Stimulated activated CD8-positive, alpha-beta memory T cell treated with anti-CD3 and anti-CD28 coated beads, Interleukin-4, amount 100 ng/mL, for 48 hours (primary cell): ENCODE measurements around the gene IPO4.

Experiments used
- DNase-seq: peaks from one replicate; pipeline ENCODE4 v3.0.0-alpha.2; 2020

The IPO4 gene

GRCh38 chr14:24192933-24193332 is 4.3 kb upstream of the IPO4 start:
- no peak for DNase-seq

- no peak for DNase-seq
Measured at GRCh38 chr14:24190416-24190815, 1.8 kb upstream of the IPO4 start.

GRCh38 chr14:24189460-24189859 is 844 bp upstream of the IPO4 start:
- DNase-seq = no peak

- no peak for DNase-seq
Measured at GRCh38 chr14:24189059-24189375, 401 bp upstream of the IPO4 start.

GRCh38 chr14:24187539-24187915 is 1.1 kb downstream of the IPO4 start:
- DNase-seq = no peak

GRCh38 chr14:24186831-24187538 is 1.6 kb downstream of the IPO4 start:
- no peak for DNase-seq

GRCh38 chr14:24185741-24186140 is 2.9 kb downstream of the IPO4 start:
- no peak for DNase-seq

GRCh38 chr14:24185026-24185425 is 3.6 kb downstream of the IPO4 start:
- DNase-seq = no peak

GRCh38 chr14:24184104-24184970 is 4.3 kb downstream of the IPO4 start:
- no peak for DNase-seq

- no peak for DNase-seq
Measured at GRCh38 chr14:24183014-24183481, 5.6 kb downstream of the IPO4 start.

- no peak for DNase-seq
Measured at GRCh38 chr14:24182110-24182882, 6.3 kb downstream of the IPO4 start.

- DNase-seq = no peak
Measured at GRCh38 chr14:24181371-24182077, 7.1 kb downstream of the IPO4 start.

- DNase-seq = no peak
Measured at GRCh38 chr14:24179961-24180796, 8.4 kb downstream of the IPO4 start.

GRCh38 chr14:24179294-24179960 is 9.2 kb downstream of the IPO4 start:
- no peak for DNase-seq

- no peak for DNase-seq
Measured at GRCh38 chr14:24178399-24179178, 10.0 kb downstream of the IPO4 start.

GRCh38 chr14:24177891-24178290 is 10.7 kb downstream of the IPO4 start:
- DNase-seq = no peak

- DNase-seq = no peak
Measured at GRCh38 chr14:24177041-24177825, 11.4 kb downstream of the IPO4 start.

- no peak for DNase-seq
Measured at GRCh38 chr14:24176599-24176998, 12.0 kb downstream of the IPO4 start.

- DNase-seq = no peak
Measured at GRCh38 chr14:24172871-24173281, 15.7 kb downstream of the IPO4 start.
